ENCODE data around the gene IL9. TPM values are rescaled to one million over a fixed set of nuclear protein-coding genes. Genes with fewer than 3 reads are reported as not detected.

IL9 gene
- total RNA-seq, 1 experiment from 2014 or later: not detected

DNA sequence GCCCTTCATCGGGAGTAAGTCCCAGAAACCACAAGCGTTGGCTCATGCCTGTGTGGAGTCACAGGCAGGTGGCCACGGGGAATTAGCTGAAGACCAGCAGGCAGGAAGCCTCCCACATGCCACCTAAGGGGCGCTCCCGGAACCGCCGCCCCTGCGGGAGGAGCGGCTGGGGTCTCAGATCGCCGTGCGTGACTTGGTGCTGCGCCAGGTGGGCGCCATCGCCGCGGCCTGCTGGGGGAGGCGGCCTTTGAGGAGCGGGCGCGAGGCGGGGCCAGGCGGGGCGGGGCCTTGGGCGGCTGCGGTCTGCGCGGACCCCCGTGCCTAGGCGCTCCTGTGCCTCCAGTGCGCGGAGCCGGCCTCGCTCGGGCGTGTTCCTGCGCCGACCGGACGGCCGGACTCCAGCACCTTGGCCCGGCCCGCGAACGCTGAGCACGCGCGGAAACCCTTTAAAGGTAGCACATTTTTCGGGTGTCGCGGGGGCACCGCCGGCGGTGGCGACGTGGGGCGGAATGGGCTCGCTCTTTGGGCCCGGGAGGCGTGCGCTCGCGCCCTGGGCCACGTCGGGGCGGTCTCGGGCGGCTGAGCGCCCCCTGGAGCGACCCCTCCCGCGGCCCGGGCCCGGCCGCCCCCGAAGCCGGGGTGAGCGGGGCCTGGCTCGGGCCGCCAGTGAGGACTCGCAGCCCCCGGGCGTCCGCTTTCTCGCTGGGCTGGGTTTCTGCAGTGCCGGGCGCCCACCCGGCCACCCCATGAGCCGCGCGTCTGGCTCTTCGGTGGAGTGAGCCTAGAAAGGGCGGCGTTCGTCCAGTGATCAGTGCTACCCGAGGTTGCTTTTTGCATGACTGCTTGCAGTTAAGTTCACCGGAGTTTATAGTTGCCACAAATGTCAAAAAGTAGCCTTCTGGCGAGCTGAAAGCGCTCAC lies 34.6 kb upstream of the IL9 start:
- Histone ChIP-seq H3K4me3 (ENCODE audit: low read length) (no peak overlapping the region), H3K9ac (ENCODE audit: low read length) (no peak overlapping the region), H2AFZ (ENCODE audit: low read length) (no peak overlapping the region), H3K27me3 (ENCODE audit: low read length) (no peaks in the 10 kb centered on the region; the same call in 1 of the 2 replicates), H3K9me2 (replicated peaks; ENCODE audit: insufficient read depth, low read length) (no peaks in the 10 kb centered on the region), H3K9me3 (ENCODE audit: low read length) (no peaks in the 10 kb centered on the region), H3K4me1 (ENCODE audit: low read length) (no peaks in the 10 kb centered on the region), H3K79me2 (ENCODE audit: low read length) (no peaks in the 10 kb centered on the region), H4K20me1 (ENCODE audit: insufficient read depth, low read depth, low read length) (no peaks in the 10 kb centered on the region), H3K4me2 (ENCODE audit: low read depth, low read length, poor library complexity, severe bottlenecking) (no peak overlapping the region), H3K27ac (ENCODE audit: low read length) (no peak overlapping the region), H3K36me3 (ENCODE audit: insufficient read depth, low read length) (no peaks in the 10 kb centered on the region)
- DNase-seq: no peak

DNA sequence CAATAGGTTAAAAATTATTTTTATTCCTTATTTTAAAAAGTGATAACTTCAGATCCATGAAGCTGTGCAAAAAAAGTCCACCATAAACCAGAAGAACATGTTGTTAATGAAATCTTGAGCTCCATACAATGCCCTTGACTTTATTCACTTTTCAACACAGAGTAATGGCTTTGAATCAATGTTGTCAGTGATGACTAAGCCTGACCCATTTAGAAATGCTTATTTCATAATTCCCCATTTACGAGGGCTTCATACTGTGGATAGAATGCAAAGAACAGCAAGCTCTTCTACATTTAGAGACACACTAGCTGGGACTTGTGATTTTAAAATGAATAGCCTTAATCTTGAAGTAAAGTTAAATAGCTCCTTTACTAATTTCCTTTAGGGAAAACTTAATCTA lies 25.7 kb upstream of the IL9 start:
- H3K4me1 ChIP-seq (ENCODE audit: low read length): no peaks in the 10 kb centered on the region
- no peaks in the 10 kb centered on the region for H3K9me2 ChIP-seq (replicated peaks; ENCODE audit: insufficient read depth, low read length)
- H3K4me2 ChIP-seq (ENCODE audit: low read depth, low read length, poor library complexity, severe bottlenecking): no peak overlapping the region
- H3K27me3 ChIP-seq (ENCODE audit: low read length): no peaks in the 10 kb centered on the region
- no peak overlapping the region for H3K27ac ChIP-seq (ENCODE audit: low read length)
- H2AFZ ChIP-seq (ENCODE audit: low read length): no peak overlapping the region
- no peaks in the 10 kb centered on the region for H4K20me1 ChIP-seq (ENCODE audit: insufficient read depth, low read depth, low read length)
- H3K9me3 ChIP-seq (ENCODE audit: low read length): no peaks in the 10 kb centered on the region
- no peak for DNase-seq
- no peaks in the 10 kb centered on the region for H3K36me3 ChIP-seq (ENCODE audit: insufficient read depth, low read length)
- H3K79me2 ChIP-seq (ENCODE audit: low read length): no peaks in the 10 kb centered on the region
- no peak overlapping the region for H3K9ac ChIP-seq (ENCODE audit: low read length)
- H3K4me3 ChIP-seq (ENCODE audit: low read length): no peak overlapping the region

DNA sequence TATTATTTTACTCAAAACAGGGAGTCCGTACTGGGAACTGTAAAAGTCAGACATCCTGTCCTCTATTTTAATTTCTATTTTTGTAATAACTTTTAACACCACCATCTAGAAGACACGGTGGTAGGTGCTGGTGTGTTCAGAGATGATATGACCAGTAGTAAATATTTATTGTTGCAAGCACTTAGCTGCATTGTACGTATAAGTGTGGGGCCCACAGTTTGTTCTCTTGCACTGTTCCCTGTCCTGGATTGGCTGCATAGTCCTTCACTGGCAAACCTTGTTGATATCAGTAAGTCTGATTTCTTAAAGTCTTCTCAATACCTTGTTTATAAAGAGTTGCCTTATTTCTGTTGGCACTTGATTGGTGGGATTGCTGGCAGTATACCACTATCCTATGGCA lies 24.6 kb upstream of the IL9 start:
- Histone ChIP-seq H3K4me3 (ENCODE audit: low read length) (no peak overlapping the region), H3K36me3 (ENCODE audit: insufficient read depth, low read length) (no peaks in the 10 kb centered on the region), H4K20me1 (ENCODE audit: insufficient read depth, low read depth, low read length) (no peaks in the 10 kb centered on the region), H2AFZ (ENCODE audit: low read length) (no peak overlapping the region), H3K27ac (ENCODE audit: low read length) (no peak overlapping the region), H3K9me2 (replicated peaks; ENCODE audit: insufficient read depth, low read length) (no peaks in the 10 kb centered on the region), H3K9me3 (ENCODE audit: low read length) (no peaks in the 10 kb centered on the region), H3K9ac (ENCODE audit: low read length) (no peak overlapping the region), H3K4me1 (ENCODE audit: low read length) (no peaks in the 10 kb centered on the region), H3K27me3 (ENCODE audit: low read length) (no peaks in the 10 kb centered on the region), H3K4me2 (ENCODE audit: low read depth, low read length, poor library complexity, severe bottlenecking) (no peak overlapping the region), H3K79me2 (ENCODE audit: low read length) (no peaks in the 10 kb centered on the region)
- no peak for DNase-seq

DNA sequence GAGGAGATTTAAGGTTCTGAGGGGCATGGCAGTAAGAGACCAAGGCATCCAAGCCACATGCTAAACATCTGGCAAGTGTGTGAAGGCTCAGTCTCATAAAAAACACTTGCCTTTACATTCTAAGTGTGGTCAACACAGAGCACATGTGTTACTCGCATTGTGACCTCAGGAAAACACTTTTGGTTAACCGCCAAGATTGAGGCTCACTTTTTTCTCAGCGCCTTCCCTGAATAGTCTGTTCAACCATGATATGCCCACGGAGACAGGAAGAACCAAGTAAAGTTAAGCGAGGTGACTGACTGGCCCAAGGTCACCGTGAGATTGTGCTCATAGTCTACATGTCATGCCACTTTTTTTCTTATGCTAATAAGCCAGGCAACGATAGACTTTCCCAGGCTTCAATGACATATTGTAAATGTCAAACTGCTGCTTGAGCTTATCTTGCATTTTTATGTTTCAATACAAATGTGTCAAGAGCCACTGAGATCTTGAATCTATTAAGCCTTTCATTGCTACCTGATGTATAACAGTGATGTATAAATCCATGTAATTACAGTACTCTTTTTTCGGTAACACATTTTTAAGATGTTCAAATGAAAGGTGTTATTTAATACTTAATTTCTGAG lies 21.1 kb upstream of the IL9 start:
- no peaks in the 10 kb centered on the region for H3K9me3 ChIP-seq (ENCODE audit: low read length)
- no peaks in the 10 kb centered on the region for H4K20me1 ChIP-seq (ENCODE audit: insufficient read depth, low read depth, low read length)
- DNase-seq: no peak
- no peak overlapping the region for H3K4me3 ChIP-seq (ENCODE audit: low read length)
- no peaks in the 10 kb centered on the region for H3K9me2 ChIP-seq (replicated peaks; ENCODE audit: insufficient read depth, low read length)
- no peaks in the 10 kb centered on the region for H3K27me3 ChIP-seq (ENCODE audit: low read length)
- H3K27ac ChIP-seq (ENCODE audit: low read length): no peak overlapping the region
- H3K4me2 ChIP-seq (ENCODE audit: low read depth, low read length, poor library complexity, severe bottlenecking): no peak overlapping the region
- H3K36me3 ChIP-seq (ENCODE audit: insufficient read depth, low read length): no peaks in the 10 kb centered on the region
- H3K4me1 ChIP-seq (ENCODE audit: low read length): no peaks in the 10 kb centered on the region
- no peaks in the 10 kb centered on the region for H3K79me2 ChIP-seq (ENCODE audit: low read length)
- H2AFZ ChIP-seq (ENCODE audit: low read length): no peak overlapping the region
- no peak overlapping the region for H3K9ac ChIP-seq (ENCODE audit: low read length)

DNA sequence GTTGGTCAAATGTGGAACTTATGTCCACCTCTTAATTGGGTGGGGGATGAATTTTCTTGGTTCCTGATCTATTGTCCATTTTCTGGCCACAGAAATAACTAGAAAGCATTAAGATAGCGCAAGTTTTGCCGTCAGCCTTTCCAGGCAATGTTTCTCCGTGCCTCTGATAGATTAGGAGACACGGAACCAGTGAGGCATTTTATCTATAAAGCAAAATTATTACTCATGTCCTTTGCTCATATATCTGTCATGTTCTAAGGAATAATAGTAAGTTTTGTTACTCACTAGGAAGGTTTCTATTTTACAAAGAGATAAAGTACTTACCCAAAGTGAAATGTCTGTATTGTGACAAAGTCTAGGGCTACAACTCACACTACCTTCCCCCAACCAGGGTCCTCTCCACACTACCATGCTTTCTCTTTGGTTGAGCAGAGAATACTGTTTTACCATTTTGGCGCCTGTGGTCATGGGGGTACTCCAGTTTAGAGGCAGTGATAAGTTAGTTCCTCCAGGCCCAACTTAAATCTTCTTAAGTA lies 19.9 kb upstream of the IL9 start:
- no peak overlapping the region for H3K4me2 ChIP-seq (ENCODE audit: low read depth, low read length, poor library complexity, severe bottlenecking)
- H3K9ac ChIP-seq (ENCODE audit: low read length): no peak overlapping the region
- H3K4me3 ChIP-seq (ENCODE audit: low read length): no peak overlapping the region
- H3K27me3 ChIP-seq (ENCODE audit: low read length): no peaks in the 10 kb centered on the region
- H3K4me1 ChIP-seq (ENCODE audit: low read length): no peaks in the 10 kb centered on the region
- no peaks in the 10 kb centered on the region for H3K9me2 ChIP-seq (replicated peaks; ENCODE audit: insufficient read depth, low read length)
- H3K36me3 ChIP-seq (ENCODE audit: insufficient read depth, low read length): no peaks in the 10 kb centered on the region
- no peaks in the 10 kb centered on the region for H3K79me2 ChIP-seq (ENCODE audit: low read length)
- H4K20me1 ChIP-seq (ENCODE audit: insufficient read depth, low read depth, low read length): no peaks in the 10 kb centered on the region
- H2AFZ ChIP-seq (ENCODE audit: low read length): no peak overlapping the region
- DNase-seq: no peak
- no peak overlapping the region for H3K27ac ChIP-seq (ENCODE audit: low read length)
- no peaks in the 10 kb centered on the region for H3K9me3 ChIP-seq (ENCODE audit: low read length)

DNA sequence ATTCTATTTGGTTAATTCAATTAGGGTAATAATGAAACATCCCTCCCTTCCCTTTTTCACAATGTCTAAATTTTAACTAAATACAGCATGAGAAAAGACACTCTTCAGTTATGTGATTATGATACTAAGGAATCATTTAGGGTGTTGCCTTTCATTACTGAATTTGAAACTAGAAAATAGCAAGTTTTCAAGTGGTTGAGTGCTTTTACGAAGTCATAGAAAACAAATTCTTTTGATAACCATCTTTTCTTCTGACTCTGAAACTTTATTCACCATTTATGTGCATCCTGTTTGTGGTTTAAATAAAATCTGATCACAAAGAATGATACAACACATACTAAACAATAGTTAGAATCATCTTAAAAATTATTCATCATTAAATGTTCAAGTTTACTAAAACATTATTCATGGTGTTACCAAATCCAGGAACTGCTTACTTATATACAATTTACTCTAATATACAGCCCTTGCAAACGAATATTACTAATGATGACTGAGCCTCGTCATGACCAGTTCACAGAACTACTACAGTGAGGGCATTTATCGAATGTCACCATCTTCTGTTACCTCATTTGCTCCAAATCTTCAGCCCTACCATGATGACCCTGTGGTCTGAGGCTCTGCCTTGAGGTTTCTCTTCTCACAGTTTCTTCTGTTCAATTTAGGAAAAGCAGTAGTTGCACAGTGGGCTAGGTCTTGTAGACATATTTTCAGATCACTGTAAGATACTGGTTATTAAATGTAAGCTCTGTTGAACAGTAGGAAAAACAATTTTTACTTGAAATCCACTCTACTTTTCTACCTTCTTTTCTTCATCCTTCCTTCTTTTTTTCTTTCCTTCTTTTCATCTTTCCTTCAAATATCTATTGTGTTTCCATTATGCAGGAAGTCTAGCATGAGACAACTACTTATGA lies 18.3 kb upstream of the IL9 start:
- H3K4me2 ChIP-seq (ENCODE audit: low read depth, low read length, poor library complexity, severe bottlenecking): no peak overlapping the region
- H3K36me3 ChIP-seq (ENCODE audit: insufficient read depth, low read length): no peaks in the 10 kb centered on the region
- H3K4me3 ChIP-seq (ENCODE audit: low read length): no peak overlapping the region
- H3K4me1 ChIP-seq (ENCODE audit: low read length): no peaks in the 10 kb centered on the region
- H2AFZ ChIP-seq (ENCODE audit: low read length): no peak overlapping the region
- no peaks in the 10 kb centered on the region for H3K27me3 ChIP-seq (ENCODE audit: low read length)
- no peaks in the 10 kb centered on the region for H3K9me3 ChIP-seq (ENCODE audit: low read length)
- H4K20me1 ChIP-seq (ENCODE audit: insufficient read depth, low read depth, low read length): no peaks in the 10 kb centered on the region
- no peaks in the 10 kb centered on the region for H3K79me2 ChIP-seq (ENCODE audit: low read length)
- no peak overlapping the region for H3K9ac ChIP-seq (ENCODE audit: low read length)
- no peaks in the 10 kb centered on the region for H3K9me2 ChIP-seq (replicated peaks; ENCODE audit: insufficient read depth, low read length)
- H3K27ac ChIP-seq (ENCODE audit: low read length): no peak overlapping the region
- DNase-seq: no peak

DNA sequence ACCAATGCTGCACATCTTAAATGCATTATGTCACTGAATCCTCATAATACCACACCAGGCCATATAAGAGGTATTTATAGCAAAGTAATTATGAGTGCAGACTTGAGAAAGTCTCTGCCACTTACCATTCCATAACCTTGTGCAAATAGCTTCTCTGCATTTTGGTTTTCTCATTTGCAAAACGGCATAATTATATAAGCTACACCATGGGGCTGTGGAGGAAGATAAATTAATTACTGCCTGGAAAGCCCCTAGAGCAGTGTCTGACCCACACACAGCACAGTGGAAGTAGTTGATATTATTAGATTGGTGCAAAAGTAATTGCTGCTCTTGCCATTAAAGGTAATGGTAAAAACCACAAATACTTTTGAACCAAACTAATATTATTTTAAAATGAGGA lies 9.5 kb upstream of the IL9 start:
- Histone ChIP-seq H3K4me2 (ENCODE audit: low read depth, low read length, poor library complexity, severe bottlenecking) (no peak overlapping the region), H2AFZ (ENCODE audit: low read length) (no peak overlapping the region), H3K36me3 (ENCODE audit: insufficient read depth, low read length) (no peaks in the 10 kb centered on the region), H3K27ac (ENCODE audit: low read length) (no peak overlapping the region), H3K9ac (ENCODE audit: low read length) (no peak overlapping the region), H3K9me3 (ENCODE audit: low read length) (no peaks in the 10 kb centered on the region), H3K4me3 (ENCODE audit: low read length) (no peak overlapping the region), H4K20me1 (ENCODE audit: insufficient read depth, low read depth, low read length) (no peaks in the 10 kb centered on the region), H3K27me3 (ENCODE audit: low read length) (no peaks in the 10 kb centered on the region), H3K79me2 (ENCODE audit: low read length) (no peaks in the 10 kb centered on the region), H3K9me2 (replicated peaks; ENCODE audit: insufficient read depth, low read length) (no peaks in the 10 kb centered on the region), H3K4me1 (ENCODE audit: low read length) (no peaks in the 10 kb centered on the region)
- no peak for DNase-seq

DNA sequence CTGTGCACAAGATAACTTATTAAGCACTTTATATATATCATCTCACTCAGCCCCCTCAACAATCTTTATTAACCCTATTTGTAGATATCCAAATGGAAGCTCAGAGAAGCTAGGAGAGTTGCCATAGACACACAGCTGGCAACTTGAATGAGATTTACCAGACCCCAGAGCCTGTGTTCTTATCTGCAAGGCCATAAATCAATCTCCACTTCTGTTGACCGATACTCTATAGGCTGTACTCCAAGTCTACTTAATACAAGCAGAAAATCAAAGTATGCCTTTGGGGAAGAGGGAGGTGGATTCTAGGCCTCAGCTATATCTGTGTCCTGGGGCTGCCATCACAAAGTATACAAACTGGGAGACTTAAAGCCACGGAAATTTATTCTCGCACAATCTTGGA lies 6.0 kb upstream of the IL9 start:
- H3K79me2 ChIP-seq (ENCODE audit: low read length): no peaks in the 10 kb centered on the region
- no peak overlapping the region for H3K4me3 ChIP-seq (ENCODE audit: low read length)
- H3K9ac ChIP-seq (ENCODE audit: low read length): no peak overlapping the region
- no peak overlapping the region for H2AFZ ChIP-seq (ENCODE audit: low read length)
- H3K27me3 ChIP-seq (ENCODE audit: low read length): no peaks in the 10 kb centered on the region
- H3K27ac ChIP-seq (ENCODE audit: low read length): no peak overlapping the region
- H3K9me2 ChIP-seq (replicated peaks; ENCODE audit: insufficient read depth, low read length): no peaks in the 10 kb centered on the region
- H3K36me3 ChIP-seq (ENCODE audit: insufficient read depth, low read length): no peaks in the 10 kb centered on the region
- no peaks in the 10 kb centered on the region for H3K4me1 ChIP-seq (ENCODE audit: low read length)
- H3K9me3 ChIP-seq (ENCODE audit: low read length): no peaks in the 10 kb centered on the region
- H4K20me1 ChIP-seq (ENCODE audit: insufficient read depth, low read depth, low read length): 0 out of 2 replicates have a peak, but pooled peaks cover 2% of the 10 kb centered on the region
- no peak overlapping the region for H3K4me2 ChIP-seq (ENCODE audit: low read depth, low read length, poor library complexity, severe bottlenecking)
- DNase-seq: no peak
